Measurements from ENCODE around the gene PAX3.

GRCh38 chr2:222310747-222311318 is 12.0 kb upstream of the PAX3 start:
- TF ChIP-seq, protein P1, sequence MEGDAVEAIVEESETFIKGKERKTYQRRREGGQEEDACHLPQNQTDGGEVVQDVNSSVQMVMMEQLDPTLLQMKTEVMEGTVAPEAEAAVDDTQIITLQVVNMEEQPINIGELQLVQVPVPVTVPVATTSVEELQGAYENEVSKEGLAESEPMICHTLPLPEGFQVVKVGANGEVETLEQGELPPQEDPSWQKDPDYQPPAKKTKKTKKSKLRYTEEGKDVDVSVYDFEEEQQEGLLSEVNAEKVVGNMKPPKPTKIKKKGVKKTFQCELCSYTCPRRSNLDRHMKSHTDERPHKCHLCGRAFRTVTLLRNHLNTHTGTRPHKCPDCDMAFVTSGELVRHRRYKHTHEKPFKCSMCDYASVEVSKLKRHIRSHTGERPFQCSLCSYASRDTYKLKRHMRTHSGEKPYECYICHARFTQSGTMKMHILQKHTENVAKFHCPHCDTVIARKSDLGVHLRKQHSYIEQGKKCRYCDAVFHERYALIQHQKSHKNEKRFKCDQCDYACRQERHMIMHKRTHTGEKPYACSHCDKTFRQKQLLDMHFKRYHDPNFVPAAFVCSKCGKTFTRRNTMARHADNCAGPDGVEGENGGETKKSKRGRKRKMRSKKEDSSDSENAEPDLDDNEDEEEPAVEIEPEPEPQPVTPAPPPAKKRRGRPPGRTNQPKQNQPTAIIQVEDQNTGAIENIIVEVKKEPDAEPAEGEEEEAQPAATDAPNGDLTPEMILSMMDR (conservative IDR thresholded peaks at IDR 0.05; ENCODE audit: low read depth, low read length): no peak
- TF ChIP-seq EZH2 (IDR thresholded peaks at IDR 0.05; ENCODE audit: low read length, unreplicated experiment): no peak
